ENCODE measurements around the gene ZNF614. TPM values are rescaled to one million over a fixed set of nuclear protein-coding genes. Genes with fewer than 3 reads are reported as not detected.

ZNF614 gene
- total and polyA plus RNA-seq, 9 of the 15 experiments (the other 6 are each of a cell fraction or from before 2014, with no cell fraction given), result 4.9 to 16.3 (median 11.4) TPM

- TF ChIP-seq FOXO4 (CRISPR knock-in tag; IDR thresholded peaks at IDR 0.05), result 0 out of 2 replicates have a peak, but pooled peaks have one; percentile 29
- TF ChIP-seq HDAC1 (IDR thresholded peaks at IDR 0.05), result peak in 1 of 2 experiments; percentile 93; a peak in 2 of 4 replicates
- TF ChIP-seq BACH1 (tag; IDR thresholded peaks at IDR 0.05), result peak; percentile 80; the same call in 1 of the 2 replicates
- TF ChIP-seq ZBED1 (IDR thresholded peaks at IDR 0.05), result 0 out of 2 replicates have a peak, but pooled peaks have one; percentile 15
- TF ChIP-seq MTA1 (IDR thresholded peaks at IDR 0.05; ENCODE audit: borderline replicate concordance), result peak; percentile 85; the same call in 1 of the 2 replicates
- no peak for TF ChIP-seq SAFB (IDR thresholded peaks at IDR 0.05; ENCODE audit: borderline replicate concordance, low read depth, low read length)
- TF ChIP-seq RBFOX2 (IDR thresholded peaks at IDR 0.05; ENCODE audit: low read depth, low read length), result peak; percentile 86
- TF ChIP-seq HNRNPLL (IDR thresholded peaks at IDR 0.05; ENCODE audit: low read depth, low read length, poor library complexity, severe bottlenecking), result peak; percentile 80
- TF ChIP-seq THAP12 (CRISPR knock-in tag; IDR thresholded peaks at IDR 0.05), result no peak
- peak; percentile 38; the same call in 1 of the 2 replicates for TF ChIP-seq EHMT2 (IDR thresholded peaks at IDR 0.05)
- peak; percentile 42 for TF ChIP-seq BRD9 (IDR thresholded peaks at IDR 0.05; ENCODE audit: low read depth, partially characterized antibody)
- TF ChIP-seq PHF8 (IDR thresholded peaks at IDR 0.05; ENCODE audit: borderline replicate concordance, low read length), result peak; percentile 74
- TF ChIP-seq ATF7 (IDR thresholded peaks at IDR 0.05), result peak; percentile 57; the same call in 1 of the 2 replicates
- TF ChIP-seq GMEB1 (CRISPR knock-in tag; IDR thresholded peaks at IDR 0.05), result peak; percentile 93
- TF ChIP-seq ZMIZ1 (IDR thresholded peaks at IDR 0.05; ENCODE audit: low read depth in 2 of 2, low read length in 2 of 2), result peak in 1 of 2 experiments; percentile 34; a peak in 1 of 4 replicates
- peak; percentile 31; the same call in 1 of the 2 replicates for TF ChIP-seq MAX (CRISPR knock-in tag; IDR thresholded peaks at IDR 0.05)
- no peak for TF ChIP-seq CBX1 (IDR thresholded peaks at IDR 0.05; ENCODE audit: low read depth)
These were observed 20.6 kb upstream of the ZNF614 start, which contains the start of gene ZNF432 (continued) for GRCh38 chr19:52048555-52049501.

All from K562 (cell line).